Subcutaneous preadipocyte (primary cell): Measurements from ENCODE around the gene ANKRD33. TPM values are rescaled to one million over a fixed set of nuclear protein-coding genes. Genes with fewer than 3 reads are reported as not detected.

Source experiments
- total RNA-seq: library from RNA; depleted of rRNA; stranded (reverse); fragments of >200 nt; gene quantifications from 2 replicates; pipeline ENCODE4 v1.2.3, GENCODE V29; 2012

Gene ANKRD33, protein sequence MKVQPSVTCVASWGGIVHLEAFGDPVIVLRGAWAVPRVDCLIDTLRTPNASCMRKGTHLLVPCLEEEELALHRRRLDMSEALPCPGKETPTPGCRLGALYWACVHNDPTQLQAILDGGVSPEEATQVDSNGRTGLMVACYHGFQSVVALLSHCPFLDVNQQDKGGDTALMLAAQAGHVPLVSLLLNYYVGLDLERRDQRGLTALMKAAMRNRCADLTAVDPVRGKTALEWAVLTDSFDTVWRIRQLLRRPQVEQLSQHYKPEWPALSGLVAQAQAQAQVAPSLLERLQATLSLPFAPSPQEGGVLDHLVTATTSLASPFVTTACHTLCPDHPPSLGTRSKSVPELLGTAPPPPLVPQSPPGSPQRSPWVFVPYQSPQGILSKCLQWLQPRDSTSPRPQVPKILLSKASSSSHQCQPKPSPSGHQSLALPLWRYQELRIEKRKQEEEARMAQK
- 0.98 and 1.5 TPM in 2 replicates for total RNA-seq

GRCh38 chr12:51887476-51888315, at the start of gene ANKRD33:
Gene ANKRD33 (plus strand): TSS chr12:51888103. CDS start chr12:51888187, 84 bp downstream.

GRCh38 chr12:51848326-51848727, 39.6 kb upstream of the ANKRD33 start, which contains the start of gene FIGNL2:
Gene FIGNL2 (minus strand): TSS chr12:51848718. CDS start chr12:51822413, 26,305 bp downstream.

GRCh38 chr12:51907083-51907855, 19.4 kb downstream of the ANKRD33 start, which contains the start of gene ACVRL1:
Gene ACVRL1 (plus strand): TSS chr12:51907504. CDS start chr12:51912475, 4,971 bp downstream.

Other genes starting within 250 kb of the ANKRD33 start
- under 0.01 TPM in 1 of 2 replicates, not detected in the other for gene FIGNL2, start 39.4 kb upstream of the ANKRD33 start, total RNA-seq
- 108 and 201 TPM in 2 replicates for gene ACVRL1, start 19.4 kb downstream of the ANKRD33 start, total RNA-seq
- gene ACVR1B, start 63.6 kb downstream of the ANKRD33 start, total RNA-seq, result 12.5 and 12.9 TPM in 2 replicates
- 2.3 and 4.8 TPM in 2 replicates for gene TAMALIN, start 118.8 kb downstream of the ANKRD33 start, total RNA-seq
- gene NR4A1, start 163.3 kb downstream of the ANKRD33 start, total RNA-seq, result 1.2 and 1.5 TPM in 2 replicates
- gene ATG101, start 181.9 kb downstream of the ANKRD33 start, total RNA-seq, result 35.6 and 36.0 TPM in 2 replicates
- gene SMIM41, start 191.6 kb downstream of the ANKRD33 start, total RNA-seq, result 0.20 TPM in 1 of 2 replicates, not detected in the other